Stimulated activated memory B cell treated with anti-CD40 and anti-IgM and Interleukin-4, amounts not matched to agents 10 μg/mL and 1 μg/mL and 100 μg/mL, for 72 hours (primary cell): ENCODE results near the gene PPP3CA.

Experiments
- ATAC-seq: fragments of 150-1000 bp; cut with Tn5 transposase; 2 replicates; pipeline ENCODE4 v1.10.0; 2021
- H3K27ac Mint-ChIP-seq: one replicate; pipeline ENCODE4 v1.8.0; 2022; ENCODE audit warnings: mild to moderate bottlenecking, mixed read lengths
- H3K27me3 Mint-ChIP-seq: one replicate; pipeline ENCODE4 v1.8.0; 2022; ENCODE audit warnings: mixed read lengths
- H3K36me3 Mint-ChIP-seq: one replicate; pipeline ENCODE4 v1.8.0; 2022; ENCODE audit warnings: mixed read lengths
- H3K4me1 Mint-ChIP-seq: one replicate; pipeline ENCODE4 v1.8.0; 2022; ENCODE audit warnings: mixed read lengths
- H3K4me3 Mint-ChIP-seq: one replicate; pipeline ENCODE4 v1.8.0; 2022; ENCODE audit warnings: mild to moderate bottlenecking, moderate library complexity, mixed read lengths
- H3K9me3 Mint-ChIP-seq: one replicate; pipeline ENCODE4 v1.8.0; 2022; ENCODE audit warnings: mixed read lengths

PPP3CA gene

GRCh38 chr4:101127176-101127790 lies 220.0 kb downstream of the PPP3CA start:
- H3K9me3 Mint-ChIP-seq: peaks cover 8% of the 10 kb centered on the region
- no peaks in the 10 kb centered on the region for H3K27me3 Mint-ChIP-seq
- peak overlapping the region; percentile 48 for H3K27ac Mint-ChIP-seq
- peaks cover 44% of the 10 kb centered on the region for H3K36me3 Mint-ChIP-seq
- no peak overlapping the region for H3K4me3 Mint-ChIP-seq
- peaks cover 81% of the 10 kb centered on the region for H3K4me1 Mint-ChIP-seq
- ATAC-seq: peak; percentile 59

- Mint-ChIP-seq H3K4me1 (peaks cover 76% of the 10 kb centered on the region), H3K27ac (no peak overlapping the region), H3K36me3 (peaks cover 38% of the 10 kb centered on the region), H3K27me3 (no peaks in the 10 kb centered on the region), H3K4me3 (no peak overlapping the region), H3K9me3 (peaks cover 8% of the 10 kb centered on the region)
- ATAC-seq: no peak
Measured at GRCh38 chr4:101126059-101126458, 221.3 kb downstream of the PPP3CA start.

GRCh38 chr4:101125045-101125942 lies 222.0 kb downstream of the PPP3CA start:
- Mint-ChIP-seq H3K27me3 (no peaks in the 10 kb centered on the region), H3K9me3 (peaks cover 8% of the 10 kb centered on the region), H3K4me1 (peaks cover 72% of the 10 kb centered on the region), H3K36me3 (peaks cover 35% of the 10 kb centered on the region), H3K4me3 (no peak overlapping the region), H3K27ac (peak overlapping the region; percentile 48)
- ATAC-seq: no peak

- no peaks in the 10 kb centered on the region for H3K27me3 Mint-ChIP-seq
- peaks cover 28% of the 10 kb centered on the region for H3K36me3 Mint-ChIP-seq
- peaks cover 3% of the 10 kb centered on the region for H3K9me3 Mint-ChIP-seq
- no peak overlapping the region for H3K27ac Mint-ChIP-seq
- no peak overlapping the region for H3K4me3 Mint-ChIP-seq
- peaks cover 59% of the 10 kb centered on the region for H3K4me1 Mint-ChIP-seq
- no peak for ATAC-seq
Measured at GRCh38 chr4:101123231-101123630, 224.1 kb downstream of the PPP3CA start.

GRCh38 chr4:101122019-101122418 lies 225.3 kb downstream of the PPP3CA start:
- H3K4me3 Mint-ChIP-seq: no peak overlapping the region
- no peak for ATAC-seq
- peaks cover 1% of the 10 kb centered on the region for H3K9me3 Mint-ChIP-seq
- H3K27ac Mint-ChIP-seq: peak overlapping the region; percentile 50
- H3K36me3 Mint-ChIP-seq: peaks cover 25% of the 10 kb centered on the region
- H3K4me1 Mint-ChIP-seq: peaks cover 56% of the 10 kb centered on the region
- no peaks in the 10 kb centered on the region for H3K27me3 Mint-ChIP-seq

GRCh38 chr4:101119141-101119540 lies 228.2 kb downstream of the PPP3CA start:
- H3K4me3 Mint-ChIP-seq: no peak overlapping the region
- peaks cover 16% of the 10 kb centered on the region for H3K36me3 Mint-ChIP-seq
- no peak for ATAC-seq
- H3K4me1 Mint-ChIP-seq: peaks cover 27% of the 10 kb centered on the region
- no peaks in the 10 kb centered on the region for H3K9me3 Mint-ChIP-seq
- H3K27ac Mint-ChIP-seq: no peak overlapping the region
- no peaks in the 10 kb centered on the region for H3K27me3 Mint-ChIP-seq

- Mint-ChIP-seq H3K9me3 (no peaks in the 10 kb centered on the region), H3K27me3 (no peaks in the 10 kb centered on the region), H3K4me1 (peaks cover 26% of the 10 kb centered on the region), H3K36me3 (peaks cover 16% of the 10 kb centered on the region), H3K4me3 (no peak overlapping the region), H3K27ac (no peak overlapping the region)
- no peak for ATAC-seq
Measured at GRCh38 chr4:101118617-101119016, 228.7 kb downstream of the PPP3CA start.

- H3K27me3 Mint-ChIP-seq: no peaks in the 10 kb centered on the region
- no peak for ATAC-seq
- H3K4me3 Mint-ChIP-seq: no peak overlapping the region
- no peaks in the 10 kb centered on the region for H3K36me3 Mint-ChIP-seq
- peaks cover 14% of the 10 kb centered on the region for H3K4me1 Mint-ChIP-seq
- H3K9me3 Mint-ChIP-seq: no peaks in the 10 kb centered on the region
- no peak overlapping the region for H3K27ac Mint-ChIP-seq
Measured at GRCh38 chr4:101115887-101116286, 231.4 kb downstream of the PPP3CA start.

GRCh38 chr4:101114936-101115372 lies 232.4 kb downstream of the PPP3CA start:
- H3K27me3 Mint-ChIP-seq: no peaks in the 10 kb centered on the region
- no peak overlapping the region for H3K27ac Mint-ChIP-seq
- H3K36me3 Mint-ChIP-seq: no peaks in the 10 kb centered on the region
- ATAC-seq: no peak
- peaks cover 14% of the 10 kb centered on the region for H3K4me1 Mint-ChIP-seq
- H3K4me3 Mint-ChIP-seq: no peak overlapping the region
- no peaks in the 10 kb centered on the region for H3K9me3 Mint-ChIP-seq

- peak overlapping the region; percentile 84 for H3K27ac Mint-ChIP-seq
- peaks cover 3% of the 10 kb centered on the region for H3K9me3 Mint-ChIP-seq
- ATAC-seq: no peak
- peaks cover 42% of the 10 kb centered on the region for H3K4me1 Mint-ChIP-seq
- H3K27me3 Mint-ChIP-seq: no peaks in the 10 kb centered on the region
- peaks cover 13% of the 10 kb centered on the region for H3K36me3 Mint-ChIP-seq
- H3K4me3 Mint-ChIP-seq: no peak overlapping the region
Measured at GRCh38 chr4:101104312-101105052, 242.8 kb downstream of the PPP3CA start.

GRCh38 chr4:101103381-101104142 lies 243.8 kb downstream of the PPP3CA start:
- H3K27me3 Mint-ChIP-seq: no peaks in the 10 kb centered on the region
- H3K27ac Mint-ChIP-seq: peak overlapping the region; percentile 84
- H3K4me3 Mint-ChIP-seq: peak overlapping the region; percentile 4
- peaks cover 42% of the 10 kb centered on the region for H3K4me1 Mint-ChIP-seq
- peaks cover 13% of the 10 kb centered on the region for H3K36me3 Mint-ChIP-seq
- ATAC-seq: peak; percentile 86
- H3K9me3 Mint-ChIP-seq: peaks cover 3% of the 10 kb centered on the region

GRCh38 chr4:101102114-101102742 lies 245.1 kb downstream of the PPP3CA start:
- no peaks in the 10 kb centered on the region for H3K27me3 Mint-ChIP-seq
- no peak overlapping the region for H3K4me3 Mint-ChIP-seq
- H3K4me1 Mint-ChIP-seq: peaks cover 42% of the 10 kb centered on the region
- H3K36me3 Mint-ChIP-seq: peaks cover 11% of the 10 kb centered on the region
- H3K9me3 Mint-ChIP-seq: peaks cover 3% of the 10 kb centered on the region
- ATAC-seq: no peak
- H3K27ac Mint-ChIP-seq: peak overlapping the region; percentile 6

- Mint-ChIP-seq H3K9me3 (peaks cover under 1% of the 10 kb centered on the region), H3K27me3 (no peaks in the 10 kb centered on the region), H3K27ac (no peak overlapping the region), H3K4me3 (no peak overlapping the region), H3K4me1 (peaks cover 38% of the 10 kb centered on the region), H3K36me3 (peaks cover 2% of the 10 kb centered on the region)
- ATAC-seq: no peak
Measured at GRCh38 chr4:101101072-101101471, 246.3 kb downstream of the PPP3CA start.

GRCh38 chr4:101098666-101099400 lies 248.5 kb downstream of the PPP3CA start:
- Mint-ChIP-seq H3K27ac (no peak overlapping the region), H3K9me3 (peaks cover 3% of the 10 kb centered on the region), H3K36me3 (peaks cover 6% of the 10 kb centered on the region), H3K27me3 (no peaks in the 10 kb centered on the region), H3K4me3 (no peak overlapping the region), H3K4me1 (peaks cover 19% of the 10 kb centered on the region)
- ATAC-seq: no peak
